Measurements from ENCODE around the gene MCOLN1.
"Not testable (repeated sequence)": the region's sequence is repeated elsewhere in the genome, so short reads cannot be mapped to it uniquely, and the experiment has no call there.

GRCh38 chr19:7538990-7539389, 16.6 kb downstream of the MCOLN1 start:
- TF ChIP-seq CTCF (conservative IDR thresholded peaks at IDR 0.05 in 1 of 2, IDR thresholded peaks at IDR 0.05 in 1 of 2; ENCODE audit: extremely low read depth in 1 of 2, insufficient read depth in 1 of 2, low read depth in 1 of 2, low read length in 2 of 2); EZH2 (IDR thresholded peaks at IDR 0.05; ENCODE audit: borderline replicate concordance, low read length): not testable (repeated sequence)

Data from mammary epithelial cell (primary cell).